Trophoblast cell (in vitro differentiated cells and primary cell): ENCODE data around the gene BFSP2.

ENCODE experiments used
- DNase-seq, 2 donors: peaks; one replicate each; pipeline ENCODE4 v3.0.0-alpha.2; 2016
- H2AFZ ChIP-seq: 2 replicates; pipeline ENCODE4 v1.6.1; 2013; ENCODE audit warnings: low read length, moderate library complexity, mild to moderate bottlenecking; ENCODE audit not compliant: insufficient read depth, poor library complexity
- H2AK5ac ChIP-seq: 2 replicates; pipeline ENCODE4 v1.6.1; 2013; ENCODE audit warnings: mild to moderate bottlenecking, low read length
- H2BK120ac ChIP-seq: 2 replicates; pipeline ENCODE4 v1.6.1; 2013; ENCODE audit warnings: low read length, mild to moderate bottlenecking, moderate library complexity; ENCODE audit not compliant: insufficient read depth, poor library complexity
- H2BK12ac ChIP-seq: 2 replicates; pipeline ENCODE4 v1.6.1; 2013; ENCODE audit warnings: mild to moderate bottlenecking, low read length, moderate library complexity
- H2BK5ac ChIP-seq: 2 replicates; pipeline ENCODE4 v1.6.1; 2013; ENCODE audit warnings: low read length, low read depth, moderate library complexity, mild to moderate bottlenecking; ENCODE audit not compliant: poor library complexity
- H3K14ac ChIP-seq: 2 replicates; pipeline ENCODE4 v1.6.1; 2013; ENCODE audit warnings: mild to moderate bottlenecking, low read length
- H3K18ac ChIP-seq: 2 replicates; pipeline ENCODE4 v1.6.1; 2013; ENCODE audit warnings: mild to moderate bottlenecking, low read length
- H3K23ac ChIP-seq: 2 replicates; pipeline ENCODE4 v1.6.1; 2013; ENCODE audit warnings: low read length
- H3K27ac ChIP-seq: 2 replicates; pipeline ENCODE4 v1.5.1; 2013; ENCODE audit warnings: low read depth, mild to moderate bottlenecking, inconsistent platforms, low read length, moderate library complexity
- H3K27me3 ChIP-seq: 2 replicates; pipeline ENCODE4 v1.6.1; 2013; ENCODE audit warnings: inconsistent platforms, mild to moderate bottlenecking, low read length, moderate library complexity; ENCODE audit not compliant: insufficient read depth
- H3K36me3 ChIP-seq, 2 experiments: 1 replicate in 1 of 2; 2 replicates in 1 of 2; pipeline ENCODE4 v1.6.1; 2013; ENCODE audit warnings: low read length in 2 of 2, mild to moderate bottlenecking in 2 of 2, moderate library complexity in 1 of 2; ENCODE audit not compliant: insufficient read depth in 2 of 2, control insufficient read depth in 1 of 2
- H3K4ac ChIP-seq: 2 replicates; pipeline ENCODE4 v1.6.1; 2013; ENCODE audit warnings: low read depth, mild to moderate bottlenecking, low read length, moderate library complexity
- H3K4me1 ChIP-seq, 2 experiments: 1 replicate in 1 of 2; 2 replicates in 1 of 2; pipeline ENCODE4 v1.6.1; 2013; ENCODE audit warnings: low read length in 2 of 2, mild to moderate bottlenecking in 2 of 2, moderate library complexity in 1 of 2; ENCODE audit not compliant: insufficient read depth in 2 of 2, control insufficient read depth in 1 of 2
- H3K4me2 ChIP-seq: 2 replicates; pipeline ENCODE4 v1.6.1; 2013; ENCODE audit warnings: inconsistent platforms, mild to moderate bottlenecking, low read length, moderate library complexity
- H3K4me3 ChIP-seq: 2 replicates; pipeline ENCODE4 v1.5.1; 2013; ENCODE audit warnings: mild to moderate bottlenecking, low read depth, low read length, inconsistent platforms
- H3K79me1 ChIP-seq: one replicate; pipeline ENCODE4 v1.6.1; 2013; ENCODE audit warnings: low read length
- H3K79me2 ChIP-seq: 2 replicates; pipeline ENCODE4 v1.6.1; 2013; ENCODE audit warnings: low read length, mild to moderate bottlenecking; ENCODE audit not compliant: control insufficient read depth, insufficient read depth, poor library complexity
- H3K9ac ChIP-seq: 2 replicates; pipeline ENCODE4 v1.6.1; 2013; ENCODE audit warnings: mild to moderate bottlenecking, low read length
- H3K9me3 ChIP-seq: 2 replicates; pipeline ENCODE4 v1.6.1; 2013; ENCODE audit warnings: low read depth, mild to moderate bottlenecking, control low read depth, inconsistent platforms, low read length; ENCODE audit not compliant: insufficient read depth
- H4K12ac ChIP-seq: 2 replicates; pipeline ENCODE4 v1.6.1; 2013; ENCODE audit warnings: low read depth, mild to moderate bottlenecking, low read length, moderate library complexity
- H4K8ac ChIP-seq: 2 replicates; pipeline ENCODE4 v1.6.1; 2013; ENCODE audit warnings: low read depth, mild to moderate bottlenecking, low read length, moderate library complexity
- H4K91ac ChIP-seq: one replicate; pipeline ENCODE4 v1.6.1; 2013; ENCODE audit warnings: low read depth, mild to moderate bottlenecking, low read length, moderate library complexity
- WGBS: extraction: QIAGEN DNeasy Blood & Tissue Kit; methylation state at CpG from one replicate; pipeline ENCODE4 v1.1.7; 2013; ENCODE audit warnings: missing lambda C conversion rate; ENCODE audit not compliant: insufficient read length, insufficient coverage; ENCODE audit errors: extremely low coverage; 5-methylcytosine and 5-hydroxymethylcytosine counted together

The BFSP2 gene

DNA sequence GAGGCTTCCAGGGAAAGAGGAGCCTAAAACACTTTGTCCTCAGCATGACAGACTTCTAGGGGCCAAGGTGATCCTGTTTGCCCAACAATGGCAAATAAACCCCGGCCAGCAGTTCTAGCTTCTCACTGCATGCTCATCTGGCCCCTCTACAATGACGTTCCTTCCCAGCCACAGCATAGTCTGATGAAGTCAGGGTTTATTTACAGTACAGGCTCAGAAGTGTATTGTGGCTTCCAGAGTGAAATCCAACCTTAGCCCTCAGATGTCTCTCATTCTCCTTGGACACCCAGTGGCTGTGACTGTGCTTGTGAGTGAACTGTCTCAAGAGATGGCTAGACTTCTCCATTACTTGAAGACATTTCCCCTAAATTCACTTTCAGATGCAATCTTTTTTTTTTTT lies 40.8 kb downstream of the BFSP2 start:
- H4K91ac ChIP-seq, result no peak overlapping the region
- no peak overlapping the region for H4K8ac ChIP-seq
- no peaks in the 10 kb centered on the region for H3K79me1 ChIP-seq
- H3K23ac ChIP-seq, result no peak overlapping the region
- H2AFZ ChIP-seq, result no peak overlapping the region
- WGBS, result no CpG with 5 or more reads among the region's 2 CpGs
- no peaks in the 10 kb centered on the region for H3K27me3 ChIP-seq
- H3K27ac ChIP-seq, result no peak overlapping the region
- no peak overlapping the region for H2BK120ac ChIP-seq
- no peaks in the 10 kb centered on the region for H3K36me3 ChIP-seq
- DNase-seq, result no peak
- no peak overlapping the region for H4K12ac ChIP-seq
- no peak overlapping the region for H3K4me3 ChIP-seq
- no peak overlapping the region for H3K14ac ChIP-seq
- H3K4me1 ChIP-seq, result no peaks in the 10 kb centered on the region
- H3K79me2 ChIP-seq, result no peaks in the 10 kb centered on the region
- no peak overlapping the region for H3K4me2 ChIP-seq
- H3K9me3 ChIP-seq, result no peaks in the 10 kb centered on the region
- no peak overlapping the region for H3K9ac ChIP-seq
- no peak overlapping the region for H2AK5ac ChIP-seq
- H3K4ac ChIP-seq, result no peak overlapping the region
- H2BK12ac ChIP-seq, result no peak overlapping the region
- H3K18ac ChIP-seq, result no peak overlapping the region
- H2BK5ac ChIP-seq, result no peak overlapping the region

DNA sequence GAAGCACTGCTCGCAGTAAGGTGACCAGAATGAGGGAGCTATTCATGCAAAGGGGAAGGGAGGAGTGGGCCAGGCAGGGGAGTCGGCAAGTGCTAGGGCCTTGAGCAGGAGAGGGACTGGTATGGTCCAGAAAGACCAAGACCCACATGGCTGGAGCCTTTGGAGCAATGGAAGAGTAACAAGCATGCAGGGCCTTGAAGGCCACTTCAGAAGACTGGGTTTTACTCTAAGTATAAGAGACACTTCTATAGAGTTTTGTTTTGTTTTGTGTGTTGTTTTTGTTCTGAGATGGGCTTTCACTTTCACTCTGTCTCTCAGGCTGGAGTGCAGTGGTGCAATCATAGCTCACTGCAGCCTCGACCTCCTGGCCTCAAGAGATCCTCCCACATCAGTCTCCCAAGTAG lies 42.0 kb downstream of the BFSP2 start:
- WGBS, result no CpG with 5 or more reads among the region's 3 CpGs

DNA sequence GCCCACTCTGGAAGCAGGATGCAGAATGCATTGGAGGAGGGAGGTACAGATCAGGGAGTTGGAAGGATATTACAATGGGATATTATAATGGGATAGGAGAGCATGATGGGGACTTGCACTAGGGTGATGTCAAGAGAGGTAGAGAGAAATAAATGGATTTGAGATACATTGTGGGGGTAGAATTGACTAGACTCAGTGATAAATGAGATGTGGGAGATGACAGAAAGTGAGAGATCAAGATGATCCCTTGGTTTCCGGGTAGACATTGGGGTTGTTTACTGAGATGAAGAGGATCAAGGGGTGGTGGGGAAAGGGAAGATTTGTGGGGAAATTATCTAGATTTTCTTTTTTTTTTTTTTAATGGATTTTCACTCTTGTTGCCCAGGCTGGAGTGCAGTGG lies 42.7 kb downstream of the BFSP2 start:
- Histone ChIP-seq H3K36me3 (no peaks in the 10 kb centered on the region), H3K14ac (no peak overlapping the region), H2BK120ac (no peak overlapping the region), H3K27ac (no peak overlapping the region), H2BK5ac (no peak overlapping the region), H3K4me2 (no peak overlapping the region), H2AFZ (no peak overlapping the region), H3K23ac (no peak overlapping the region), H3K4me1 (peaks cover 0 to 4% of the 10 kb centered on the region in 2 experiments), H4K12ac (no peak overlapping the region), H3K79me2 (no peaks in the 10 kb centered on the region), H2AK5ac (no peak overlapping the region), H4K91ac (no peak overlapping the region), H3K27me3 (no peaks in the 10 kb centered on the region), H2BK12ac (no peak overlapping the region), H3K4me3 (no peak overlapping the region), H4K8ac (no peak overlapping the region), H3K79me1 (no peaks in the 10 kb centered on the region), H3K9ac (no peak overlapping the region), H3K9me3 (no peaks in the 10 kb centered on the region), H3K4ac (no peak overlapping the region), H3K18ac (no peak overlapping the region)
- DNase-seq, result no peak
- no CpG with 5 or more reads among the region's 1 CpG for WGBS

More for the DNA sequence above, 42.0 kb downstream of the BFSP2 start:
- no peak overlapping the region for H3K23ac ChIP-seq
- no peak for DNase-seq
- H3K36me3 ChIP-seq, result no peaks in the 10 kb centered on the region
- no peak overlapping the region for H3K4me3 ChIP-seq
- H3K9me3 ChIP-seq, result no peaks in the 10 kb centered on the region
- no peak overlapping the region for H3K27ac ChIP-seq
- no peaks in the 10 kb centered on the region for H3K79me1 ChIP-seq
- H3K14ac ChIP-seq, result no peak overlapping the region
- no peak overlapping the region for H4K12ac ChIP-seq
- H2BK12ac ChIP-seq, result no peak overlapping the region
- H2AK5ac ChIP-seq, result no peak overlapping the region
- H2BK5ac ChIP-seq, result no peak overlapping the region
- H4K8ac ChIP-seq, result no peak overlapping the region
- no peaks in the 10 kb centered on the region for H3K79me2 ChIP-seq
- no peak overlapping the region for H3K4ac ChIP-seq
- no peak overlapping the region for H3K9ac ChIP-seq
- H2BK120ac ChIP-seq, result no peak overlapping the region
- no peak overlapping the region for H4K91ac ChIP-seq
- H3K27me3 ChIP-seq, result no peaks in the 10 kb centered on the region
- no peak overlapping the region for H2AFZ ChIP-seq
- no peak overlapping the region for H3K4me2 ChIP-seq
- H3K18ac ChIP-seq, result no peak overlapping the region
- no peaks in the 10 kb centered on the region for H3K4me1 ChIP-seq

DNA sequence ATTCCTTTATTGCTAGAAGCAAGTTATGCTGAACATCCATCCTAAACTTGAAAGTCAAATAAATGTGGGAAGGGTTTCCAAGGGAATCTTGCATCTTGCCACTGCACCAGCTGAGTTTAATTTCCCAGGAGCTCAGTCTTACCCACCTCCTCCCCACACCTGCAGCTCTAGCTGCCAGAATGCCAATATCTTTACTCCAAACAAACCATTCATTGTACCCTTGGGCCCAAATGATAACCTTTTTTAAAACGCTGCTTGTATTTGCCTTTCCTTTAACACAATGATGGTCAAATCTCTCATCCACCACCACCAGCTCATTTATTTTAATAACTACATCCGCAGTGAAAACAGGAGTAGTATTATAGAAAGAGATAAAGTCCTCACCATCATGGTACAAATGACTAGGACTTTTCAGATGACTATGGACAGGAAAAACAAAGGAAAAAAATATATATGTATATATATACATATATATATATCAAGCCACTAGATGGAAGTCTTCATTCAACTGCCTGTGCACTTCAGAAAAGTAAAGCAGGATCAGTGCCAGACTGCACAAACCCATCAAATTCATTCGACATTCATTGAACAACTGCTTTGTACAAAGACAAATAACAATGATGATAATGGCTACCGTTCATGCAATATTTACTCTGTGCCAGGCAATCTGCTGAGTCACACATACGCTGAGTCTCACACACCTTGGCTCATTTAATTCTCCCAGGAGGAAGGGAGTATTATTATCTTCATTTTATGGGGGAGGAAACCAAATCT lies 44.0 kb downstream of the BFSP2 start:
- H3K4me2 ChIP-seq, result no peak overlapping the region
- H4K91ac ChIP-seq, result no peak overlapping the region
- no peak overlapping the region for H2BK12ac ChIP-seq
- H3K79me2 ChIP-seq, result no peaks in the 10 kb centered on the region
- no peak overlapping the region for H4K12ac ChIP-seq
- H3K27ac ChIP-seq, result no peak overlapping the region
- no peak overlapping the region for H3K14ac ChIP-seq
- no peak overlapping the region for H2BK5ac ChIP-seq
- H2AK5ac ChIP-seq, result no peak overlapping the region
- H3K18ac ChIP-seq, result no peak overlapping the region
- H3K79me1 ChIP-seq, result no peaks in the 10 kb centered on the region
- no peak overlapping the region for H2AFZ ChIP-seq
- DNase-seq, result no peak
- H2BK120ac ChIP-seq, result no peak overlapping the region
- no peak overlapping the region for H4K8ac ChIP-seq
- H3K9me3 ChIP-seq, result no peaks in the 10 kb centered on the region
- no peak overlapping the region for H3K4ac ChIP-seq
- H3K36me3 ChIP-seq, result no peaks in the 10 kb centered on the region
- H3K23ac ChIP-seq, result no peak overlapping the region
- no peak overlapping the region for H3K4me3 ChIP-seq
- peaks cover 4 to 9% of the 10 kb centered on the region in 2 experiments for H3K4me1 ChIP-seq
- no CpG with 5 or more reads among the region's 5 CpGs for WGBS
- no peaks in the 10 kb centered on the region for H3K27me3 ChIP-seq
- H3K9ac ChIP-seq, result no peak overlapping the region
